ENCODE results near the gene NRG3. TPM values are rescaled to one million over a fixed set of nuclear protein-coding genes. Genes with fewer than 3 reads are reported as not detected.

The NRG3 gene
- total RNA-seq, 2 donors from 2014 or later, result 1.7 to 2.3 TPM

GRCh38 chr10:82192665-82193064 lies 317.7 kb downstream of the NRG3 start:
- H3K36me3 Mint-ChIP-seq (ENCODE audit: low read depth), result no peaks in the 10 kb centered on the region
- H3K4me3 ChIP-seq (ENCODE audit: low read length), result no peak overlapping the region
- no peak for DNase-seq
- no peak overlapping the region for H3K9ac ChIP-seq (ENCODE audit: extremely low read depth, low read length, poor library complexity, severe bottlenecking)
- no peaks in the 10 kb centered on the region for H3K9me3 ChIP-seq (ENCODE audit: control insufficient read depth, low read length)
- WGBS, 2 experiments (ENCODE audit: insufficient coverage in 1 of 2, insufficient read length in 1 of 2), result 92 to 96% methylated on average over 2 of the region's 2 CpGs
- H3K27ac ChIP-seq (ENCODE audit: low read depth, low read length), result no peak overlapping the region
- peaks cover 8% of the 10 kb centered on the region for H3K4me1 ChIP-seq (ENCODE audit: control insufficient read depth, insufficient read depth, low read length)
- no peaks in the 10 kb centered on the region for H3K36me3 ChIP-seq (ENCODE audit: control insufficient read depth, insufficient read depth, low read length)
- H3K27ac Mint-ChIP-seq, result no peak overlapping the region
- H3K27me3 Mint-ChIP-seq (ENCODE audit: insufficient read depth), result no peaks in the 10 kb centered on the region
- TF ChIP-seq CTCF (conservative IDR thresholded peaks at IDR 0.05), result no peak
- no peaks in the 10 kb centered on the region for H3K9me3 Mint-ChIP-seq
- H3K4me3 Mint-ChIP-seq, result no peak overlapping the region
- H3K4me1 Mint-ChIP-seq, result peaks cover 2% of the 10 kb centered on the region
- H3K27me3 ChIP-seq (ENCODE audit: control insufficient read depth, insufficient read depth, low read length, poor library complexity, severe bottlenecking), result no peaks in the 10 kb centered on the region

GRCh38 chr10:82194419-82194818 lies 319.4 kb downstream of the NRG3 start:
- Mint-ChIP-seq H3K36me3 (ENCODE audit: low read depth) (no peaks in the 10 kb centered on the region), H3K4me1 (peaks cover 2% of the 10 kb centered on the region), H3K27me3 (ENCODE audit: insufficient read depth) (no peaks in the 10 kb centered on the region), H3K27ac (no peak overlapping the region), H3K4me3 (no peak overlapping the region), H3K9me3 (no peaks in the 10 kb centered on the region)
- H3K9ac ChIP-seq (ENCODE audit: extremely low read depth, low read length, poor library complexity, severe bottlenecking), result no peak overlapping the region
- no peak overlapping the region for H3K4me3 ChIP-seq (ENCODE audit: low read length)
- H3K27me3 ChIP-seq (ENCODE audit: control insufficient read depth, insufficient read depth, low read length, poor library complexity, severe bottlenecking), result no peaks in the 10 kb centered on the region
- no peaks in the 10 kb centered on the region for H3K9me3 ChIP-seq (ENCODE audit: control insufficient read depth, low read length)
- no peaks in the 10 kb centered on the region for H3K36me3 ChIP-seq (ENCODE audit: control insufficient read depth, insufficient read depth, low read length)
- no peak for DNase-seq
- H3K4me1 ChIP-seq (ENCODE audit: control insufficient read depth, insufficient read depth, low read length), result peaks cover 8% of the 10 kb centered on the region
- no peak for TF ChIP-seq CTCF (conservative IDR thresholded peaks at IDR 0.05)
- H3K27ac ChIP-seq (ENCODE audit: low read depth, low read length), result no peak overlapping the region
- 88 to 93% methylated on average over 5 to 6 of the region's 7 CpGs for WGBS, 2 experiments (ENCODE audit: insufficient coverage in 1 of 2, insufficient read length in 1 of 2)

- H3K27me3 ChIP-seq (ENCODE audit: control insufficient read depth, insufficient read depth, low read length, poor library complexity, severe bottlenecking), result no peaks in the 10 kb centered on the region
- Mint-ChIP-seq H3K36me3 (ENCODE audit: low read depth) (no peaks in the 10 kb centered on the region), H3K27ac (no peak overlapping the region), H3K27me3 (ENCODE audit: insufficient read depth) (peaks cover 8% of the 10 kb centered on the region), H3K4me1 (peaks cover 44% of the 10 kb centered on the region), H3K9me3 (no peaks in the 10 kb centered on the region), H3K4me3 (no peak overlapping the region)
- no peak for TF ChIP-seq CTCF (conservative IDR thresholded peaks at IDR 0.05)
- WGBS, 2 experiments (ENCODE audit: insufficient coverage in 1 of 2, insufficient read length in 1 of 2), result 90 to 93% methylated on average over 2 of the region's 2 CpGs
- no peaks in the 10 kb centered on the region for H3K9me3 ChIP-seq (ENCODE audit: control insufficient read depth, low read length)
- H3K4me3 ChIP-seq (ENCODE audit: low read length), result no peak overlapping the region
- H3K4me1 ChIP-seq (ENCODE audit: control insufficient read depth, insufficient read depth, low read length), result peaks cover 9% of the 10 kb centered on the region
- no peak overlapping the region for H3K9ac ChIP-seq (ENCODE audit: extremely low read depth, low read length, poor library complexity, severe bottlenecking)
- H3K27ac ChIP-seq (ENCODE audit: low read depth, low read length), result no peak overlapping the region
- H3K36me3 ChIP-seq (ENCODE audit: control insufficient read depth, insufficient read depth, low read length), result no peaks in the 10 kb centered on the region
- no peak for DNase-seq
These were observed 331.8 kb downstream of the NRG3 start for GRCh38 chr10:82206831-82207230.

Measured in endodermal cell (in vitro differentiated cells).